HG03060 (cell line): ENCODE results near the gene KCNQ1.

Experiments
- ATAC-seq: cut with Tn5 transposase; IDR thresholded peaks from one replicate; pipeline ENCODE4 v1.9.1; 2021; ENCODE audit warnings: low read depth, moderate number of reproducible peaks; ENCODE audit not compliant: unreplicated experiment

Gene KCNQ1

DNA sequence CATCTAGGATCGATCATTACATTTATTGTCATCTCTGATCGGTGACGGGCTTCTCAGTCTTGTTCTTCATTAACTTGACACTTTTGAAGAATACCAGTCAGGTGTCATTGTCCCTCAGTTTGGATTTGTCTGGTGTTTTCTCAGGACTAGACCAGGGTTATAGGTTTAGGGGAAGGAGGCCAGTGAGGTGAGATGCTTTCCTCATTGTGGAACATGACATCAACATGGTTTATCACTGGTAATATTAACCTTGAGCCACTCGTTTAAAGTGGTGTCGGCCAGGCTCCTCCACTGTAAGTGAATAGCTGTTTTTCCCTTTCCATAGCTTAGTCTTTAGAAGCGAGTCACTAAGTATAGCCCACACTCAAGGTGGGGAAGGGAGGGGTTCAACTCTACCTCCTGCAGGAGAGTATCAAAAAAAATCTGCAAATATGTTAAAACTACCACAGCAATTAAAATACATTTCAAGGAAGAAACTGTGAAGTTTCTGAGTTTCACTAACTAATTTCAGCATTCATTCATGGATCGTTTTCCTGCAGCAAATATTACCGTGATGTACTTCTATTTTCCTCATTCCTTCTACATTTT is 213.0 kb downstream of the KCNQ1 start:
- ATAC-seq, result no peak

DNA sequence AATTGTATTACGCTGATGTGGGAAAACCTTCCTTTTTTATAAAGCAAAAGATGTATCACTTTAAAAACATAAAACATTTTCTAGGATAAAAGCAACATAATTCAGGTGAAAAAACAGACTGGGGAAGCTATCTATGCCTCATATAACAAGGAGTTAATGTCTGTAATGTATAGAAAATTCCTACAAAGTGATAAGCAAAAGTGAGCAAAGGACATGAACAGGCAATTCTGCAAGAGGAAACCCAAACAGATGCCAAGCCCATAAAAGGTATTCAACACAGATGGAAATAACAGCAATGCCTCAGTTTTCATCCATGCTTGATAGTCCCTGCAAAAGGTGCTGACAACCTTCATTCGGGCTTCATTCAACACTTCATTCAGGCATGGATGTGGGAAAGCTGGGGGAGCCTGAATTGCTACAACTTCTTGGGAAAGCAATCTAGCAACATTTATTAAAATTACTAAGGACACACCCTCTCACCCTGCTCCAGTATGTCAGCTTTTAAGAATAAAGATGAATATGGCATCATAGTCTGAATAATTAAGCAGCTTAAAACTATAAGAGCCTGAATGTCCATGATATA is 215.6 kb downstream of the KCNQ1 start:
- no peak for ATAC-seq

DNA sequence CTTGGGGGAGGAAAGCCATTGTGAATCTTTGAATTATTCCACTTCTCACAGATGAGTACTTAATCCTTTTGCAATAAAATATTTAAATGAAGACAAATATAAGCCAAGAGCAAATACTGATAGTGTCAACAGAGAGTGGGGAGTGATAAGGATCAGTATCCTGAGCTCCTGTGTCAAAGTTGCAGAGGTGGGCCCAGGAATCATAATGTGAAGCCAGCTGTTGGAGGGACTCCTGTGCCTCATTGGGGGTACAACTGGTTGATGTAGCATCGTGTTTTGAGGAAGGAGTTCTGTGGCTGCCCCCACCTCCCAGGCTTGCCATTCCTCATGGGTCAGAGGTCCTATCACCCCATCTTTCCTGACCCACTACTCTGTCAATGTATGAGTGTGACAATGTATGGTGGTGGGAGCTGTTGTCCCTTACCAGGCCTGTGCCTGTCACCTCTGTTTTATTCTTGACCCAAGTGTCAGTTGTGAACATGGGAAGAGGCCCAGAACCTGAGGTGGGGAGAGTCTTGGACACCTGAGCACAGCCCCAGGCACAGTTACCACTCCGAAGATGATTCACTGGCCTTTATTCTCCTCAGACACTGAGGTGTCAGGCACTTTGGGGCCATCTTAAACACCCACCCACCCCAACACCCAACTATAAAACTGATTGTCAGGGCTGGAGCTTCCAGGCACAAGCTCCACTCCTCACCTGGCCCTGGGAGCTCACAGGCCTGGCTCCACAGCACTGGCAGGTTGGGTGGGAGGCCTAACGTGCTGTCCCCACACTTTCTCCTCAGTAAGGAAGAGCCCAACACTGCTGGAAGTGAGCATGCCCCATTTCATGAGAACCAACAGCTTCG is 216.6 kb downstream of the KCNQ1 start:
- ATAC-seq, result no peak

GRCh38 chr11:2662024-2662312 is 217.2 kb downstream of the KCNQ1 start:
- ATAC-seq, result no peak

GRCh38 chr11:2662430-2663299 is 217.9 kb downstream of the KCNQ1 start:
- no peak for ATAC-seq

DNA sequence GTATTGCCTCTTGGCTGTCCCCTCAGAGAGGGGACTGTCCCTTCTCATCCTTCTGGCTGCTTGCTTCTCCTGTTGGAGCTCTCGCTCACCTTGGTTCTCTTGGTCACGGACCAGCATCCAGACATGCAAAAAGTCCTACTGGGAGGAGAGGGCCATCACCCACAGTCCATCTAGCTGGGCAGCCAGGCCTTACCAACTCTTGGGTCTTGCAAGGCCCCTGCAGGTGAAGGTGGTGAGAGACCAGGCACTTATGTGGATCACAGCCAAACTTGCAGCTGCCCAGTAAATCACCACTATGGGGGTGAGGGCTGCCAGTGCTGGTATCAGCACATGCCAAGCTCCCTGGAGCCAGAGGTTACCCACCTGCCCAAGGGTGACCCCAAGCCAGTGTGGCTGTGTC is 218.7 kb downstream of the KCNQ1 start:
- no peak for ATAC-seq

DNA sequence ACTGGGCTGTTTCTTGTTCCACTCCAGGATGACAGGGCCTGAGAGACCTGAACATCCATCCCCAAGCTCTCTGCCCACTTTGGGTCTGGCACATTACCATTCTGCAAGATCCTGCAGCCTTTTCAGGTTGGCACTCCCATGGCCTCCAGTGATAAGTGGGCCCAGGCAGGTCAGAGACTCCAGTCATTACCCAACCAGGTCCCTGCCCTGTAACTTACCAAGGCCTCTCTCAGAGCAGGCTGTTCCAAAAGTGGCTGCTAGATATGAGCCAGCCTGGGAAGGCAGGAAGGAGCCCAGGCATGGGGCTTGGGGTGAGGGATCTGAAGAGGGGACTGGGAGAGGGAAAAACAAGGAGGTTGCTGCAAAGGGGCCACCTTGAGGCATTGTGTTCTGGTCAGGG is 219.1 kb downstream of the KCNQ1 start:
- ATAC-seq, result no peak

GRCh38 chr11:2664376-2664775 is 219.6 kb downstream of the KCNQ1 start:
- ATAC-seq, result no peak

GRCh38 chr11:2664791-2665525 is 220.2 kb downstream of the KCNQ1 start:
- no peak for ATAC-seq

GRCh38 chr11:2665526-2666400 is 221.0 kb downstream of the KCNQ1 start:
- ATAC-seq, result no peak

DNA sequence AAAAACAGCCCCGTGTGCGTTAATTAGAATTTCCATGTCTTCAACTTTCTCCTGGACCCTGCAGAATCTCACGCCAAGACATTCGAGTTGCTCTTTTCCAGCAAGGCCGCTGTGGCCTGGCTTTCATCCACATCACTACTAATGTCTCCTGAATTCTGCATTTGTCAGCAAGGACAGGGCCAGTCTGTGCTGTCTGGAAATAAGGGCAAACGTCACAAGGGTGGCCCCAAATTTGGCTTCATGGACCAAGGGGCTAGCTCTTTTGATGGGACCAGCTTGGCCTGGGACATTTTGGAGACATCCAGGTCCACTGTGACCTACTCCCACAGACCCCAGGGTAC is 221.6 kb downstream of the KCNQ1 start:
- no peak for ATAC-seq

DNA sequence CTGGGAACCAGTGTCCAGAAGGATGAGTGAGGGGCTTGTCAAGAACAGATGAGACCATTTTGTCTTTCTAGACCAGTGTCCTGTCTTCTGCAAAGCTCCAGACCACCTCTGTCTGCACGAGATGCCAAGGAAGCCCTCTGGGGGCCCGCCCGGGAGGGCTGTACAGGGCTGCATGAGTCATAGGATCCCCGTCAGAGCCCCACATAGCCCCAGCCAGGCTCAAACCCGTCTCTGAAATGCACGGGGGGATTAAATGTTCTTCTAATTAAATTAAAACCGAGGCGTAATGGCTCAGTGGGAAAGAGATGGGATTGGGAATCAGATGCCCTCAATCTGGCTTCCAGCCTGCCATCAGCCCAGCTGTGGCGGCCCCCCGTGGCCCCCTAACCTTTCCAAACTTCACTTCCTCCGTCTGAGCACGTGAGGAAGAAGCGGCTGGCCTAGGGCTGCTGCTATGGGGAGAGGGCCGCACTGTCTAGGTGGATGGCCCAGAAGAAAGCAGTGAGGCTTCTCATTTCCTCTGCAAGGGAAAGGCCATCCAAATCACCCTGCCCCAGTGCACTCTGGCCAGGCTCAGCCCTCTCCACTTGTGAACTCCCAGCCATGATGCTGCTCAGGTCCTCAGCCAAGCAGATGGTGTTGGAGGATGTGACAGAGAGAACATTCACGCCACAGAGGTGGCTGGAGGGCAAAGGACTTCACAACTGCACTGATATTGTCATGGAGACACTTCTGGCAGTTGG is 222.2 kb downstream of the KCNQ1 start:
- no peak for ATAC-seq

DNA sequence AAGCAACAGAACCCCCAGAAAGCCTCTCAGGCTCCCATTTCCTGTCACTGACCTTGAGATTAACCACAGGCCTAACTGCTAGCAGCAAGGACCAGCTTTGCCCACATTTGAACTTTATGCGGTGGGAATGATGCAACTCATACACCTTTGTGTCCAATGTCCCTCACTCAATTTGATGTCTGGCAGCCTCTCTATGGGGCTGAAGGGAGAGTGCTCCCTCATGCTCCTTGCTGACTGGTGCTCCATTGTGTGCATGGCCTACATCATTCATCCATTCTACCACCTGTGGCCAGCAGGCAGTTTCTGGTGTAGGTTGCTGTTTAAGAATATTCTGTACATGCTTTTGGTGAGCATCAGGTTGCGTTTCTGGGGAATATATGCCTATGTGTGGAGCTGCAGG is 223.1 kb downstream of the KCNQ1 start:
- no peak for ATAC-seq

DNA sequence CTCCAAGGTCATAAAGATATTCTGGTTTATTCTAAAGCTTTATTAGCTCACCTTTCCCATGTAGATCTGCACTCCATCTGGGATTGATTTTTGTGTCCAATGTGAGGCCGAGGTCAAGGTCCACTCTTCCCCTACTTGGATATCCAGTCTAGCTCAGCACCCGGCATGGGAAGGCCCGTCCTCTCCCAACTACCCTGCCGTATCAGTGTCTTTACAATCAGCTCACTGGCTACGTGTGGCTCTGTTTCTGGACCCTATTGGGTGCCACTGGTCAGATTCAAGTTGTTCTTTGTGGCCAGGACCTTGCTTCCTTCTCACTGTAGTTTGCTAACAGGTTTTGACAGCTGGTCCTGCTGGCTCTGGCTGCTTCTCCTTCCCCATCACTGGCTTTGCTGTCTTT is 224.1 kb downstream of the KCNQ1 start:
- no peak for ATAC-seq

DNA sequence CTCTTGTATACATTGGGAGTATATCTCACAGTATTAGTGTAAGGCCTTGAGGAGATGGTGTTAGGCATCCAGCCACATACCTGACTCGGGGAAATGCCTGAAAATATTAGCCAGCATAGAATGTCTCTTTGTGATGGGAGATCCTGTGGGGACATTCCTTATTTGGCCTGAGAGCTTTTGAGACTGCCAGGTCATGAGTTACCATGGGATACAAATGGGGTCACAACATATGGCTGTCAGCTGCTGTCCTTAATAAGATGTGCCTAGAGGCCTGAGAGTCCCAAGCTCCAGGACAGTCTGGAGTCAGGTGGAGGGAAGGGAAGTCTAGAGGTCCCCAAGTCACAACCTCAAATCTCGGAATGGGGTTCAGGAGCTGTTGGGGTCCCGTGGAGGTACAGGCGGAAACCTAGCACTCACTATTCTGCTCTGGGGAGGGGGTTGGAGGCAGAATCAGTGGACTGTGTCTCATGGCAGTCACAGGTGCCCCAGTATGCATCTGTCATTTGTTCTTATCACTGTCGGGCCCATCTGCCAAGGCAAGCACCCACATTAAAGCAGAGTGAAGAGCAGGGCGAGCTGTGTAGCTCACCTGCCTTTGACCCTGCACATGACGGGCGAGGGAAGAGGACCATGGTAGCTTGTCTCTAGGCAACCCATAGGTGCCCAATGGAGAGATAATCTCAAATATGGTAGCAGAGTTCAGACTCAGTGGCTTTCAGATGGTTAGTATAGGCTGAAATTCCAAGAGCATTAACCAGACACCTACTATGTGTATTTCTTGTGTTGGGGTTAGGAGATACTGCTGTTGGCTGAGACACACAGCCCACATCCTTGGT is 225.0 kb downstream of the KCNQ1 start:
- ATAC-seq, result no peak

- ATAC-seq, result no peak
These were observed 225.8 kb downstream of the KCNQ1 start for GRCh38 chr11:2670541-2671100.

GRCh38 chr11:2671748-2672147 is 226.9 kb downstream of the KCNQ1 start:
- no peak for ATAC-seq
